Measurements from ENCODE around the gene GINS3.

DNA sequence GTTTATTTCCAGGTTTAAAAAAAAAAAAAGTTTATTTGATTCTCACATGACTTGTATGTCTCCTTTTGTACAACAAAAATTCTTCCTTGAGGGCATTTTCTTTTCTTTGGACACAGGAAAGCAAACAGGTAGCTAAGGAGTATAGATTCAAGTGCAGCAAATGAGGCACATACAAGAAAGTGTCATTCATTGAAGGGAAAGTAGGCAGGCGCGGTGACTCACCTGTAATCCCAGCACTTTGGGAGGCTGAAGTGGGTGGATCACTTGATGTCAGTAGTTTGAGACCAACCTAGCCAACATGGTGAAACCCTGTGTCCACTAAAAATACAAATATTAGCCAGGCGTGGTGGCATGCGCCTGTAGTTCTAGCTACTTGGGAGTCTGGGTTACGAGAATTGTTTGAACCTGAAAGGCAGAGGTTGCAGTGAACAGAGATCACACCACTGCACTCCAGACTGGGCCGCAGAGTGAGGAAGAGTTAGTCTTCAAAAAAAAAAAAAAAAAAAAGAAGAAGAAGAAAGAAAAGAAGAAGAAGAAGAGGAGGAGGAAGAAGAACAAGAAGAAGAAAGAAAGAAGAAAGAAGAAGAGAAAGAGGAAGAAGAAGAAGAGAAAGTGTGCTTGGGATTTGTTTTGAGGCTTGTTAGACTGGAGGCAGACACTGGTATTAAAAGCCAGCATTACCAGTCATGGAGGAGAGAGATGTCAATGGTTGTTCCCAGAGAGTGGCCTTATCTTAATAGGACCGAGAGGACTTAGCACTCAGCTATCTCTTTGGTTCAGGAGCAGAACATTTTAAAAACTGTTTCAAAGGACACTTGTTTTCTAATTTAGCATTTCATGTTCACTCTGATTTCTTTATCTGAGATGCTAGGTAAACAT lies 19.7 kb downstream of the GINS3 start:
- TF ChIP-seq, protein P1, sequence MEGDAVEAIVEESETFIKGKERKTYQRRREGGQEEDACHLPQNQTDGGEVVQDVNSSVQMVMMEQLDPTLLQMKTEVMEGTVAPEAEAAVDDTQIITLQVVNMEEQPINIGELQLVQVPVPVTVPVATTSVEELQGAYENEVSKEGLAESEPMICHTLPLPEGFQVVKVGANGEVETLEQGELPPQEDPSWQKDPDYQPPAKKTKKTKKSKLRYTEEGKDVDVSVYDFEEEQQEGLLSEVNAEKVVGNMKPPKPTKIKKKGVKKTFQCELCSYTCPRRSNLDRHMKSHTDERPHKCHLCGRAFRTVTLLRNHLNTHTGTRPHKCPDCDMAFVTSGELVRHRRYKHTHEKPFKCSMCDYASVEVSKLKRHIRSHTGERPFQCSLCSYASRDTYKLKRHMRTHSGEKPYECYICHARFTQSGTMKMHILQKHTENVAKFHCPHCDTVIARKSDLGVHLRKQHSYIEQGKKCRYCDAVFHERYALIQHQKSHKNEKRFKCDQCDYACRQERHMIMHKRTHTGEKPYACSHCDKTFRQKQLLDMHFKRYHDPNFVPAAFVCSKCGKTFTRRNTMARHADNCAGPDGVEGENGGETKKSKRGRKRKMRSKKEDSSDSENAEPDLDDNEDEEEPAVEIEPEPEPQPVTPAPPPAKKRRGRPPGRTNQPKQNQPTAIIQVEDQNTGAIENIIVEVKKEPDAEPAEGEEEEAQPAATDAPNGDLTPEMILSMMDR (IDR thresholded peaks at IDR 0.05): no peak
- TF ChIP-seq POLR2A (IDR thresholded peaks at IDR 0.05) (no peak), POLR2AphosphoS5 (IDR thresholded peaks at IDR 0.05) (no peak), EP300 (IDR thresholded peaks at IDR 0.05) (no peak)

Data from upper lobe of left lung (tissue), 4 donors.